Stimulated activated CD8-positive, alpha-beta memory T cell treated with anti-CD3 and anti-CD28 coated beads, Interleukin-12 subunit alpha, Interleukin-12 subunit beta, amount 100 ng/mL, for 24 hours (primary cell): ENCODE measurements around the gene ZFP92.

Experiments used
- DNase-seq: peaks from one replicate; pipeline ENCODE4 v3.0.0-alpha.2; 2020; ENCODE audit errors: extremely low read depth

The ZFP92 gene

GRCh38 chrX:153408871-153409351, 2.4 kb upstream of the ZFP92 start:
- DNase-seq = no peak

DNA sequence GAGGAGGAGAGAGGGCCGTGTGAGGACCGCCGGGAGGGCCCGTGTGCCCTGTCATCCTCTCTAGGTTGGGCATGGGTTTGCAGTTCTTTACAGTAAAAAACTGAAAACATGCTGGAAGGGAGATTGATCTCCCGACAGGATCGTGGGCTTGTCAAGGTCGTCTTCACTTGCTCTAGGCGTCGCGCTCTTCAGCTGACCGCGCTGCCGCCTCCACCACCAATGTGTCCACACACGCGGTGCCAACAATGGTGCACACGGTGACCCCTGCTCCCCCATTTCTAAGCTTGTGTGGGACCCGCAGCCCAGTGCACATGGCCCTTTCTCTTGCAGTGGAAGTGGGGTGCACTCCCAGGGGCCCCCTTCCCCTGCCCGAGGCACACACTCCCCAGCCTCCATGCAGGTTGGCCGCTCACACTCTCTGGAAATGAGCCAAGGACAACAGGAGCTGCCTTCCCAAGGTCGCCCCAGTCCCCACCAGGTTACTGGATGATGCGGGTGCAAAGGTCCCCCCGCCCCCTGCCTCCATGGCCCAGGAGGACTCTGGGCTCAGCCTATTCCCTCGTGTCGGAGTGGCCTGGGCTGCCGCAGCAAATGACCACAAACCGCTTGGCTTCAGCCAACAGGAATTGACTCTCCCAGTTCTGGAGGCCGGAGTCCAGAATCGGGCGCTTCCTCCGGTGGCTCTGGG, 1.7 kb upstream of the ZFP92 start:
- no peak for DNase-seq

DNA sequence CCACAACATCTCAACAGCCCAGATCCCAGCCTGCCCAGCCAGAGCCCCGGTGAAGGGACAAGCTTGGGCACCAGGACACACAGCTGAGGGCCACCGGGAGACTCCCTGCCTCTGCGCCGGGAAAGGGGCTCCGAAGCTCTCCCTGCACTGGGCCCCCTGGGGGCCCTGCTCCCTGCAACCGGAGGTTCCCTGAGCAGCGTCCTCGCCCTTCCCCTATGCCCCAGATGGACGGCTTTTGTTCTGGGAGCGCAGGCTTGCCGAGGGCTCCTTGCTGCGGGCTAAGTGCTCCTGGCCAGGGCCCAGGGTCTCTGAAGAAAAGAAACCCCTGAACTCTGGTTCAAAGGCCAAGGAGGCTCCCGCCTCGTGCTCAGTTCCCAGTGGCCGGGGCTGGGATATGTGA, 899 bp upstream of the ZFP92 start:
- no peak for DNase-seq

DNA sequence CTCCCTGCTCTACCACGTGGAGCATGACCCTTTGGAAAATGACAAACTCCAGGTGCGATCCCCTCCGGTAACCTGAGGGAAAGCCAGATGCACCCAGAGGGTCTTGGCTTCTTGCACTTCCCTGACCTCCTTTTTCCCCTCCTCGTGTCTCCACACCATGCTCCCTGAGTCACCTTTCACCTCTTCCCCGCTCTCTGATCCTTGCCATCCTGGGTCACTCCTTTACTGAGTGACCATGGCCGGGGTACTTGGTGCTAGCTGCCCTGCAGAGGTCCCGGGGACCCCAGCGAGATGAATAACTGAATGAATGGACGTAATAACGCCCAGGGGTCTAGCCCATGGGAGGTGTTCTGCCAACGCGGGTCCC, 401 bp upstream of the ZFP92 start:
- no peak for DNase-seq

DNA sequence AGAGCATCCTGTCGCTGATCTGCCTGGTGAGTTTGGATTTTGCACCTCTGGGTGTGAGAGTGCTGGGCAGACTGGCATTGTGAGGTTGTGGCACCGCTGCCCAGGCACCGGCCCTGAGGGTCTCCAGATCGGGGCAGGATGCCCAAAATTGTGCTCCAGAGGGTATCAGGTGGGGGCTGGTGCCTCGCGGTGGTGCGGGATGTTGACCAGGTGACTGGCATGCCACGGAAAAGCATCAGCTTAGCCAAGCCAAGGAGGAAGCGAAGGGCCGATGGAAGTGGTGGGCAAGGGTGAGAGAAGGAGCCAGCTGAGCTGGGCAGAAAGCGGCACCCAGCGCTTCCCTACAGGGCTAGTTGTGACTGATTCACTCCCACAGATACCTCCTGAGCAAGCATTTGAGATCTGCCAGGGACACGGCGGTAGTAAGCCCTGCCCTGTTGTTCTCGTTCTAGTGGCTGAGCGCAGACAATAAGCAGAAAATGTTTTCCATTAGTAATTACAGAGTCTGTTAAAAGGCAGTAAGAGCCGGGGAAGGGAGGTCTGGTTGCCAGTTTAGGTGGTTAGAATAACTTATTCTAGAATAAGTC, 809 bp downstream of the ZFP92 start:
- no peak for DNase-seq

GRCh38 chrX:153412746-153413720, 1.8 kb downstream of the ZFP92 start:
- DNase-seq = no peak

- DNase-seq = no peak
Observed at GRCh38 chrX:153413731-153414130, 2.5 kb downstream of the ZFP92 start.

- DNase-seq = no peak
Observed at GRCh38 chrX:153414856-153415510, 3.7 kb downstream of the ZFP92 start.

- DNase-seq = no peak
Observed at GRCh38 chrX:153416781-153417450, 5.6 kb downstream of the ZFP92 start.

DNA sequence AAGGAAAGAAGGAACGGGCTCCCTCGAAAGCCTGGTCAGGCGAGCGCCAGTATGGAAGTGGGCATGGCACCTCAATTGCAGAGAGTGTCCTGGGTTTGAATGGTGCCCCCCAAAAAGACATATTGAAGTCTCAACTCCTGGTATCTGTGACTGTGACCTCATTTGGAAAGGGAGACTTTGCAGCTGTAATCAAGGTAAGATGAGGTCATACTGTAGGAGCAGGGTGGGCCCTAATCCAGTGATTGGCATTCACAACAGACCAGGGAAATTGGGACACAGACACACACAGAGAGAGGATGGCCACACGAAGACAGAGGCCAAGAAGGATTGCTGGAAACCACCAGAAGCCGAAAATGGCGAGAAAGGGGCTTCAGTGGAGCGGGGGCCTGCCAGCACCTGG, 6.4 kb downstream of the ZFP92 start:
- no peak for DNase-seq

GRCh38 chrX:153420851-153421599, 9.8 kb downstream of the ZFP92 start:
- no peak for DNase-seq

GRCh38 chrX:153421856-153422255, 10.6 kb downstream of the ZFP92 start:
- DNase-seq = no peak

DNA sequence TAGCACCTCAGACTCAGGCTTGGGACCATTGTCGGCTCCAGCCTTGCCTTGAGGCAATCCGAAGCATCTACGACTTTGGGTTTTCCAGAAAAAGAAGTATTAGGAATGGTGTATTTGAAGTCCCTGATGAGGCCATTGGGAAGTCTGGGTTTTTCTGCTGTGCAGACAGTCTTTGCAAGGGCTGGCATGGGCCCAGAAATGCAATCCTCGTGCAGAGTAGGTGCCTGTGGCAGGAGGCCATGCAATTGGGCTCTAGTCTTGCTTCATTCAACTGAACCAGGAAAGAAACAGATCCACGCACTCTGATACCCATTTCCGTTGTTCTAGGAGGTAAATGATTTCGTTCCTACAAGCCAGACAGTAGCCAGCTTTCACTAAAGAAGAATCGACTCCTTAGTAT, 12.4 kb downstream of the ZFP92 start:
- no peak for DNase-seq

GRCh38 chrX:153426204-153426603, 14.9 kb downstream of the ZFP92 start:
- DNase-seq = no peak

- DNase-seq = no peak
Observed at GRCh38 chrX:153430796-153431195, 19.5 kb downstream of the ZFP92 start.

- no peak for DNase-seq
Observed at GRCh38 chrX:153433161-153433680, 21.9 kb downstream of the ZFP92 start.

DNA sequence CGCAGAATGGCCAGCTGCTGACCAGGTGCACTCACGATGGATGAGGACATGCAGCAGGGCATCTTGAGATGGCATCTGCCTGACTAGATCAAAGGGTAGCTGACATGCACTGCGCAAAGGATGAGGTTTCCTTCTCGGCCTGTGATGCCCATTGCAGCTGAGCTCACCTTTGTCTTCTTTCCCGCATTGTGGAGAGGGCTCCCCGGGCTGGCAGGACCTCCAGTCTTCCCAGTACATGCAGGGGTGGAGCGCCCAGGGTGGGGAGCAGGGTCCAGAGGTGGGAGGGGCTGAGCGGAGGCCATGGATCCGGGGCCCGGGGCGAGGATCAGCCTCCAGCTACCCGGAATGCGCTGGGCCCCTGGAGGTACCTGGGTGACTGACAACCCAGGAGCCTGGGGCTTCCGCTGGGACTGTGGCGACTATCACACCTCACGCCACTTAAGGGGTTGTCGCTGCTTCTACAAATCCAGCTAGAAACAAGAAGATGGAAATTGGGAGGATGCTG, 22.6 kb downstream of the ZFP92 start:
- DNase-seq = no peak

DNA sequence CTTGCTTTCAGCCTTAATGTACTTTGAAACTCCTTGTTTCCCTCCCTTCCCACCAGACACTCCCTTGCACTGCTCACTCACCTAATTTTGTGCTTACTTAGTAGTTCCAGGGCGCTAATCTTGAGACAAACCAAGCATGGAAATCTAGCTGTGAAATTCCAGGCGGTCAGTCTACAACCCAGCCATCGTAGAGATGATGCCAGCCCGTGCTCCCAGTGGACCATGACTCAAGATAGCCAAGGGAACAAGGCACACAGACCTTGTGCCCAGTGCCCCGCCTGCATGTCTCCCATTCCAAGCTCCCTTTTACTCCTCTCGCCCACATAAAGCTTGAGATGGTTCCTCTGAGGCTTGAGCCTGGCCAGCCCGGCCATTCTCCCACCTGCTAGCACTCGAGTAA, 23.5 kb downstream of the ZFP92 start:
- DNase-seq = no peak

- no peak for DNase-seq
Observed at GRCh38 chrX:153435845-153436244, 24.6 kb downstream of the ZFP92 start.

- no peak for DNase-seq
Observed at GRCh38 chrX:153438532-153438931, 27.3 kb downstream of the ZFP92 start.
